ENCODE results near the gene C19orf73.

DNA sequence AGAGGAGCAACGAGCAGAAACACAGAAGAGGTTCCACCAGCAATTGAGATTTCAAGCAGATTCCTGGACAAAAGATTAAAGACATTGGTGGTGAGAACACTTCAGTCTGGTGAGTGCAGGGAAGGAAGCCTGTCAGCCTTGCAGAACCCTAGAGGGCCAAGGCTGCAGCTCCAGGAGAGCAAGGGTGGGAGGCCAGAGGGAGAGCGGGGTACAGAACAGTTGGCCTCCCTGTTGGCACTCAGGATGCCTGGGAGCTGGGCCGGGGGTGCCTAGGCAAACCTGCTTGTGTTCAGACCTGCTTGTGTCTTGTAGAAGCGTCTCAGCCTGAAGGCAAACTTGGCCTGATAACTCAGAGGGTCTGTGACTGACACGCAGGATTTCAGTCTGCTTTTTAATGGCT, 9.9 kb downstream of the C19orf73 start:
- TF ChIP-seq, protein P1, sequence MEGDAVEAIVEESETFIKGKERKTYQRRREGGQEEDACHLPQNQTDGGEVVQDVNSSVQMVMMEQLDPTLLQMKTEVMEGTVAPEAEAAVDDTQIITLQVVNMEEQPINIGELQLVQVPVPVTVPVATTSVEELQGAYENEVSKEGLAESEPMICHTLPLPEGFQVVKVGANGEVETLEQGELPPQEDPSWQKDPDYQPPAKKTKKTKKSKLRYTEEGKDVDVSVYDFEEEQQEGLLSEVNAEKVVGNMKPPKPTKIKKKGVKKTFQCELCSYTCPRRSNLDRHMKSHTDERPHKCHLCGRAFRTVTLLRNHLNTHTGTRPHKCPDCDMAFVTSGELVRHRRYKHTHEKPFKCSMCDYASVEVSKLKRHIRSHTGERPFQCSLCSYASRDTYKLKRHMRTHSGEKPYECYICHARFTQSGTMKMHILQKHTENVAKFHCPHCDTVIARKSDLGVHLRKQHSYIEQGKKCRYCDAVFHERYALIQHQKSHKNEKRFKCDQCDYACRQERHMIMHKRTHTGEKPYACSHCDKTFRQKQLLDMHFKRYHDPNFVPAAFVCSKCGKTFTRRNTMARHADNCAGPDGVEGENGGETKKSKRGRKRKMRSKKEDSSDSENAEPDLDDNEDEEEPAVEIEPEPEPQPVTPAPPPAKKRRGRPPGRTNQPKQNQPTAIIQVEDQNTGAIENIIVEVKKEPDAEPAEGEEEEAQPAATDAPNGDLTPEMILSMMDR (IDR thresholded peaks at IDR 0.05): no peak
- no peak for TF ChIP-seq ZFX (IDR thresholded peaks at IDR 0.05; ENCODE audit: borderline replicate concordance)

Measured in 22Rv1 (cell line).